ENCODE measurements around the gene DLX3.

The DLX3 gene

DNA sequence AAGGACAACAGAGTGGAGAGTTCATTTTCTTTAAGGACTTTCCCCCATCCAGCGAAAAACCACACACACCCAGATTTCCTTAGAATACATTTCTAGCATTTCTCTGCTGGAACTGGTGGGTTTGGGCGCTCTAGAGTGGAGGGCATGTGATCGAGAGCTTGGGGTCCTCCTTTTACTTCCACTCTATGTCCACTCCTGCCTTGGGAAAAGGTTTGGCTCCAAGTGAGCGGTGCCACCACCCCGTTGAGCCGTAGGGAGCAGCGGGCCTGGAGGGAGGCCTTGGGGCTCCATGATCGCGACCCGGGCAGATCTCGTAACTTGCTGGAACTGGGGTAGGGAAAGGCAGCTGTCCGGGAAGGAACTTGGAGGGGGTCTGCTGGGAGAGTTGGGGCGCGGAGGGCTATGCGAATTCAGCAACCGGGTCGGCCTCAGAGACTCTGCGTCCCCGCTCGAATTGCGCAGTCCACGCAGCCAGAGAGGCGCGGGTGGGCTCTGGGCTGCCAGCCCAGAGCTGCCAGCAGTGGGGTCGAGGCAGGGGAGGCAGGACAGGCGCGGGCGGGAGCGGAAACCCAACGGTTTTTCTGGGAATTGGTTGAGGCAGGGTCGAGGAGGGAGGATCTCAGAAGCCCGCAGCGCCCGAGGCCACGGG is 23.7 kb downstream of the DLX3 start:
- DNase-seq: no peak

DNA sequence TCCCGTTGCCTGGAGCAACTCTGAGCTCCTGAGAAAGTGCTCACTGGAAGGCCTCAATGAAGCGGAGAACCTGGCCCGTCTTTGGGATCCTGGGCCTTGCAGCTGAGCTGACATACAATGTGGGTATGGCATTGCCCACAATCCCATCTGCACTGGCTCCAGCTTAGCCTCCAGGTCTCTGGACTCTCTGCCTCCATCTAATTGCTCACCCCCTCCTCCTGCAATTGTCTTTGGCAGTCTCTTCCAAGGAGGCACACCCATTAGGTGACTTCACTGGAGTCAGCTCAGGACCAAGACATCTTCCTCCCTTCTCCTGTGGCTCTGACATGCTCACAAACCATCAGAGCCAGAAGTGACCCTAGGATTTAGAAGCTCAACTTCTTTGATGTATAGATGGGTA is 24.5 kb downstream of the DLX3 start:
- DNase-seq: no peak

DNA sequence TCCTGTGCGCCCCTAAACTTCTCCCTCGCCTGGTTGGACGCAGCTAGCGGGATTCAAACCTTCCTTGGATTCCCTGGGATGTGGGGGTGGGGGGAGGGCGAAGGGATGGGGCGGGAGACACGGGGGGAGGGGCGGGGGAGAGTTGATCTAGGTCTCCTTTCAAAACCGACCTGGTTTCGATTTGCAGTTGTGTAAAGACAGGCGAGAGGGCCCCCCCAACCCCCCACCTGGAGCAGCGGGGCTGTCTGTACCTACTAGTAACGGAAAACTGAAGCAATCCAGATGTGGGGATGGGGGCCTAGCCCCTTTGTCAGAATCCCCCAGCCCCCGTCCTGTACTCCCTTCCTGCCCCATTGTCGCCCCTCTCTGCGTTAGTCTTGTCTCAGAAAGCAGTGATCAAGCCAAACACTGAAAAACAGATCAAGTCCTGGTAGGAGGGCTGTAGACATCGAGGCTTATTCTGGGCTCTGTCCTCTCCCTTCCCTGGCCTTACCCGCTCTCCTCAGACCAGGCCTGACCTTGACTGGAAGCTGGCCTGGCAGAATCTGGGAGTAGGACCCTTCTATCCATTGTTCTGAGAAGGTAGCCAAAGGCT is 25.1 kb downstream of the DLX3 start:
- DNase-seq: no peak

DNA sequence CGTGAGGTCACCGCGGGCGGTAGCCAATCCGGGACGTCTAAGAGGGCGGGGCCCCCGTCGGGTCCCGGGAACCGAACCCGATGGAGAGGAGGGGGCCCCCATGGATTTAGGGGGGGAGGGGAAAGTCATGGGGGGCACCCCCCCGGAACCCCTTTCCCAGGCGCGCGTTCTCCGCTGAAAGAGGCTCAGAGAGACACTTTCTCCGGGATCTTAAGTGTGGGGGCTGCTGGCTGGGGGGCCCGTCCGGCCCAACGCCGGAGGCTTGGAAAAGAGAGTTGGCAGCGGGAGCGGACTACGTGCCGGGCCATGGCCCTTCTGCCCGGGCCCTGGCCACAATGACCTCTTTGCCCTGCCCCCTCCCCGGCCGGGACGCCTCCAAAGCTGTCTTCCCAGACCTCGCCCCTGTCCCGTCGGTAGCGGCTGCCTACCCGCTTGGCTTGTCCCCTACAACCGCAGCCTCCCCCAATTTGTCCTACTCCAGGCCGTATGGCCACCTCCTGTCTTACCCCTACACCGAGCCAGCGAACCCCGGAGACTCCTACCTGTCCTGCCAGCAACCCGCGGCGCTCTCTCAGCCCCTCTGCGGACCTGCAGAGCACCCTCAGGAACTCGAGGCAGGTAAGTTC is 25.8 kb downstream of the DLX3 start, which contains the start of gene DLX4:
Gene DLX4, plus strand, starts transcription at position 57 of the 626 bp plus-strand sequence. Its CDS starts 279 bp downstream, at position 336.
- DNase-seq: no peak

DNA sequence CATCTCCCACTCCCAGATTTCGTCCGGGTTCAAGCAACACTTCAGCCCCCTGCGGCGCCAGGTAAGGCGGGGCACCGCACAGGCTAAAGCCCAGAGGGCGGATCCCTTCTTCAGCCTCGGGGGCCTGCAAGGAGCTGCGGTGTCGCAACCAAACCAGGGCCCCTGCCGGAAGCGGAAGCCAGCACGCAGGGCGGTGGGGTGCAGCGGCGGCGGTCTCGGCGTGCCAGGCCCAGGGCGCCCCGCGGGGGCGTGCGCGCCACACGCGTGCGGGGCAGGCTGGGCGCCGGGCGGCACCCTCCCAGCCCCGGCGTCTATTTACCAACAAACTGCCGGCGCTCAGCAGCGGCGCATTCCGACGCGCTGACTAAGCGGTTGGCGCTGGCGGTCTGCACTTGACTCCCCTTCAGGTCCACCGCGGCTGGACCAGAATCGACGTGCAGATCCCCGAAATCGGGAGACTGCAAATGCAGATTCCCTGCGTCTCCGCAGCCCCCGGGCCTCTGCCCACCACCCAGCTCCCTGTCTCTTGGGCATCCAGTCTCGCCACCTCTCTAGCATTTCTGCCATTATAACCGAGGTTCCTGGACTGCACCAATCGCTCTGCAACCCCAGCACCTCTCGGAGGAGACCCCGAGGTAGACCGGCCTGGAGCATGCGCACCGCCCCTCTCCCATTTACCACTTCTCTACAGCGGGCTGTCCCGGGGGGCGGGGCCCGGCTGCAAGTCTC is 26.5 kb downstream of the DLX3 start:
- DNase-seq: peak; percentile 51

DNA sequence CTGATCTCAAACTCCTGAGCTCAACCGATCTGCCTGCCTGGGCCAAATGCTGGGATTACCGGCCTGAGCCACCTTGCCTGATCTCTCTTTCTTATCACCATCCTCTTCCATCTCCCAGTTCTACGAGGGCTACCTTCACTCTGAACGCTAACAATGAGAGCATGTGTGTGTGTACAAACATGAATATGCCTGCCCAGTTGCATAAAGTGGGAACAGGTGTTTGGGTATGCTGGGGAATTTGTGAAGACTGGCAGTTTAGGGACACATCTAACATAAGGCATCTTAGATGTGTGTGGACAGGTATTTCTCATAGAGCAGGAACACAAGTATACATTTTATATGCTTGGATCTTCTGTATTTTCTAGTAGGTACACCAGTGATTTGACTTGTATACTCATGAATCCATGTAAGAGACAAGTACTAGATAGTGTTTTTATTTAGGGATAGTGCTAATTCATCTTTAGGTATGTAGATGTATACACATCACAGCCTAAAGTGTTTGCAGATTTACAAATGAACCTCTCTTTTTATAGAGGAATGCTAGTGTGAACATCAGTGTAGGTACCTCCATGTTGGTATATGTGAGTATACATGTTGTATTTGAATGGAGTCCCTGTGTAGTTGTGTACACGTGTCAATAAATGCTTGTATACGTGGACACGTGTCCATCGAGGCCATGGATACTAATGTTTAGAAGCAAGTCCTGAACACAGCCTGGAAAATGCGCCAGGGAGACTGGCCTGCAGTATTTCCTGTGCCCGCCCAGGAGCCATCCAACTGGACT is 27.2 kb downstream of the DLX3 start:
- no peak for DNase-seq

DNA sequence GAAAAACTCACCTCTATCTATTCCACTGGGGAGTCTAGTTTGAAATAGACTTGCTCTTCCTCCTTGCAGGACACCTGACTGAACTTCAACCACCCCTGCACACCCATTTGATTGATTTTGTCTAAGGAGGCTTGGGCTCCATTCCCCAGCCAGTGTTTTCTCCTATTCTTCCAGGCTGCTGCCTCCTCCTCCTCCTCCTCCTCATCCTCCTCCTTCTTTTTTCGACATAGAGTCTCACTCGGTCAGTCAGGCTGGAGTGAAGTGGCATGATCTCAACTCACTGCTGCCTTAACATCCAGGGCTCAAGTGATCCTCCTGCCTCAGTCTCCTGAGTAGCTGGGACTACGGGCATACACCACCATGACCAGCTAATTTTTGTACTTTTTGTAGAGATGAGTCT is 27.8 kb downstream of the DLX3 start:
- DNase-seq: no peak

DNA sequence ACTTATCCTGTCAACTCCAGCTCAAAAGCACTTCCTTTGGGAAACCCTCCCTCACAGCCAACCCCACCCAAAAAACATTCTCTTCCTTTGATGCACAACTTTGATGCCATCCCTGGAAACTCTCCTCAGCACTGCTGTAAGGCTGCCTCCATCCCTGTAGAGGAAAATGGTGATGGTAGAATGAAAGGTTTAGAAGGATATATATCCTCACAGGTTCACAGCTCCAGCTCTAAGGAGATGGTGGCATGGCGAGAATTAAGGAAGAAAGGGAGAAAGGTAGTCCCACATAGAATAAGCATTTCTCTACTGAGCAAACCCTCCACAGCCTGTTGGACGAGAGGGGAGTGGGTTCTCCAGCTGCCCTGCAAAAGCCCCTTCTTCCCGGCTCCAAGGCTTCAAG is 28.3 kb downstream of the DLX3 start:
- DNase-seq: no peak

DNA sequence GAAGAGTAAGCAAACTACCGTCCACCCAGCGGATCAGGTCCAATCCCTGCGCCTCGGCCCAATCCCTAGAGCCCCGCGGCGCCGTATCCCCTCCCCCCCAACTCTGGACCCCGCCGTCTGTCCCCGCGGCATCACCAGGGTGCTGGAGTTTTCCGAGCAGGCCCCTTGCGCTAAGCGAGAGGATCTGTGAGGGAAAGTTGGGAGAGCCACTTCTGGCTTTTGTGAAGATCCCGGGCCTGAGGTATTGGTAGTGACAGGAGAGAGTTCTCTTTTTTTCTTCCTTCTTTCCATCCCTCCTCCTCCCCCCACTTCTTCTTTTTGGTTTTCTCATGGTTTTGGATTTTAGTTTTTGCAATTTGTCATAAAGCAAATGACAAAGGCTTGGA is 29.5 kb downstream of the DLX3 start:
- DNase-seq: no peak

DNA sequence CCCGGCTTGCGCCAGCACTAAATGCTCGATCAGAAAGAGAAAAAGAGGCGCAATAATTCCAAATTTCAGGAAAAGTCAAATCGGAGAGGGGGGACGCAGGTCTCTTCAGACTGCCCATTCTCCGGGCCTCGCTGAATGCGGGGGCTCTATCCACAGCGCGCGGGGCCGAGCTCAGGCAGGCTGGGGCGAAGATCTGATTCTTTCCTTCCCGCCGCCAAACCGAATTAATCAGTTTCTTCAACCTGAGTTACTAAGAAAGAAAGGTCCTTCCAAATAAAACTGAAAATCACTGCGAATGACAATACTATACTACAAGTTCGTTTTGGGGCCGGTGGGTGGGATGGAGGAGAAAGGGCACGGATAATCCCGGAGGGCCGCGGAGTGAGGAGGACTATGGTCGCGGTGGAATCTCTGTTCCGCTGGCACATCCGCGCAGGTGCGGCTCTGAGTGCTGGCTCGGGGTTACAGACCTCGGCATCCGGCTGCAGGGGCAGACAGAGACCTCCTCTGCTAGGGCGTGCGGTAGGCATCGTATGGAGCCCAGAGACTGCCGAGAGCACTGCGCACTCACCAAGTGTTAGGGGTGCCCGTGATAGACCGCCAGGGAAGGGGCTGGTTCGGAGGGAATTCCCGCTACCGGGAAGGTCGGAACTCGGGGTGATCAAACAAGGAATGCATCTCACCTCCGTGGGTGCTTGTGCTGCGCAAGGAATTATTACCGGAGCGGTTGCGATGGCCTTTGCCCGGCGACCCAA is 30.1 kb downstream of the DLX3 start:
- no peak for DNase-seq

DNA sequence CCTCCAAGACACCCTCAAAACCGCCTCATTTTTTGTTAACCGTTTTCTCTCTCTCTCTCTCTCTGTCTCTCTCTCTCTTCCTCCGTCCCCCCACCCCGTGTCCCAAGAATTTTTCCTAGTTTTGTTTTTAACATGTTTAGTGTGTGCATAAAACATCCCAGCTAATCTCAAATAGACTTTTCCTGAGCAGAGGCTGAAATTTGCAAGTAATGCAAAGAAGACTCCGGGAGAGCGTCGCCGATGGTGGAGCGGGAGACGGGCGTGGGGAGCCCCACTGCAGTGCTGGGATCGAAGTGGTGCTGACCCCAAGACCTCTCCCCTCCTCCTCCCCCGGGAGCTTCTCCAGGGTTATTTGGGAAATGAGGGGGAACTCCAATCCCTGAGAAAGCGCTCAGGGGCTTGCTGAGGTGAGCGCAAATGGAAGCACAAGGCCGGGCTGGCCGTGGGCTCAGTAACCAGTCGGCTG is 30.7 kb downstream of the DLX3 start:
- DNase-seq: no peak

DNA sequence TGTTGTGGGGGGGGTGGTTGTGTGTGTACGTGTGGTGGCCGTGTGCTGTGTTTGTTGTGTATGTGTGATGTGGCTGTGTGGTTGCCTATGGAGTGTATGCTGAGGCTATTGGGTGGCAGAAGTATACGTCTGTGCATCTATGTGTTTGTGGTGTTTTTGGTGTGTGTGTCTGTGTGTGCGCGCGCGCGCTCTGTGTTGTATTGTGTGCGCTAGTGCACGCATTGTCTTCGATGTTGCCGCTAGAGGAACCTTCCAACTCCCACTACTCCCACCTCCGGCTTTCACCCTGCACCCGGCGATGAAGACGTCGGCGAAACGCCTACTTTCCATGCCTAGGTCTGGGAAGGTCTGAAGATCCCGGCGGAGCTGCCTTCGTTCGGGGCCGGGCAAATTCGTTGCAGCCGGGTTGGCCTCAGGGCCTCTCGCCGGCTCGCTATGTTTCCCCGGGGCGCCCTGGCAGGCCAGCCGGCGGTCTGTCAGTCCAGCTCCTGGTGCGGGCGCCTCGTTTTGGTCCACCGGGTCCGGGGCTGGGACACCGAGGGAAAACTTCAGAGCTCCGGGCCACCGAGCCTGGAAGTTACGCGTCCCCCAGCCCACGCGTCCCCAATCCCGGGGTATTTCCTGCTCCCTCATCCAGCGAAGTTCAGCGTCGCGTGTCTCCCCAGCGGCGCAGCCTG is 31.3 kb downstream of the DLX3 start:
- no peak for DNase-seq

DNA sequence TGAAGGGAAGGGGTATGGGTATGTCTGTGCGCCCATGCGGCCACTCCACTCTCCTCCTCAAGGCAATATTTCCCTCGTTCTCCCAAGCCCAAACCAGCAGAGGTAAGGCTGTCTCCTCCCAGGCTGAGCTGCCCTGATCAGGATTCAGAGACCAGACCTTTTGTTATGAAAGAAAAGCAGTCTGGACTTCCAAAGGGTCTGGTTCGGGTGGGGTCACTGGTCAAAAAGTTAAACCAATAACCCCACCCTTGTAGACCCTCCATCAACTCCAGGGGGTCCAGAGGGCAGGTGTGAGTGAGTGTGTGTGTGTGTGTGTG is 31.8 kb downstream of the DLX3 start:
- no peak for DNase-seq

DNA sequence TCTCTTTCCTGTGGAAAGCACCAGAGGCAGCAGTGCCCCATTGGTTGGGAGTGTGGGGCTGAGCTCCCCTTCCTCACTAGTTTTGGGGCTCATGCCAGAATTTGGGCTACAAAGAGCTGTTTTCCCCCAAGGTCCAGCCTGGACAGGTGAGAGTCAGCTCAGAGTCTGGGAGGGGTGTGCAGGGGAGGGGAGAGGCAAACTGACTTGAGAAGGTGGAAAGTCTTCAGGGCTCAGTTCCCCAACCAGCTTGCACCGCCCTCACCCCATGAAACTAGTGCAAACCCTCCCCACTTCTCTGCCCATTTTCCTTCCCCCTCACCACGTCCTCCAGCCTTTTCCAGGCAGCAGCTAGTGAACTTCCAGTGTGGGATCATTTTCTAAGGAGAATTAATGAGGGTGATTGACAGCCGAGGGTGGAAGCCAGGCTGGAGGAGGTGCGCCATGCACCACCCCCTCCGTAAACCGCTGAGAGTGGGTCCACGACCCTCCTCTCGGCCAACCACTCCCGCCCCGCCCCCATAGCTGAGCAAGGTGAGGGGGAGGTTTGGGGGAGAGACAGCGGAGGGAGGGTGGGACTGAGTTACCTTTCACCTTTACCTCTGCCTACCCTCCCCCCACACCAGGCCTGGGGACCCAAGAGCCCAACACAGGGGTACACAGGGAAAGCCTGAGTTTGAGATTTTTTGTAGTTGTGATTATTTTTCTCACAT is 32.3 kb downstream of the DLX3 start:
- DNase-seq: no peak

DNA sequence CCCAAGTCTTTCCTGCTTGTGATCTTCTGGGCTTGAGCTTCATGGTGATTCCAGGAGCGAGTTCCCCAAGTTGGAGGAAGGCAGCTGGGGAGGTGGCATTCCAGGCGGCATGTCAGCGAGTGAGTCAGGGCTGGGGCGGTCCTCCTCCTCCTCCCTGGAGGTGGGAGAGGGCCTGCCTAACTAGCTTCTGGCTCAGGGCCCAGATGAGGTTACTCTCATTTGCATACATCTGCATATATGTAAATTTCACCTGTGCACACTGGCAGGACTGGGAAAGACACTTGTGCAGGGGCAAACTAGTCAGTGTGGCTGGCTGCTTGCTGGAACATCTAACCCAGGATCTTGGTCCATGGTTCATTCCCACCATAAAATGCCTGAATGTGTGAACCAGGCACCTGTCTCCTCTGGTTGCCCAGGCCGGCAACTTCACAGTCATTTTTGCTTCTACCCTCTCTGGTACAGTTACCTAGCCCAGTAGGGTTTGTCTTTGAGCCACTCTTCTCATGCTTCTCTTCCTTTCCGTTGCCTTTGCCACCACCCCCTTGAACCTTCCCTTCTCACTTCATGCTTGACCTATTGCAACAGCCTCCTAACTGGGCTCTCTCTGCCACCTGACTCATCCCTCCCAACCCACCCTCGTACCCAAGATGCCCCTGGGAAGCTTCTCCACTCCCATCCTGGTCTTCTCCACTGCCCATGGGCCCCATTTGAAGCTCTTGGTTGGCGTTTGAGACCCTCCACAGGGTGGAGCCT is 35.7 kb downstream of the DLX3 start:
- DNase-seq: no peak

DNA sequence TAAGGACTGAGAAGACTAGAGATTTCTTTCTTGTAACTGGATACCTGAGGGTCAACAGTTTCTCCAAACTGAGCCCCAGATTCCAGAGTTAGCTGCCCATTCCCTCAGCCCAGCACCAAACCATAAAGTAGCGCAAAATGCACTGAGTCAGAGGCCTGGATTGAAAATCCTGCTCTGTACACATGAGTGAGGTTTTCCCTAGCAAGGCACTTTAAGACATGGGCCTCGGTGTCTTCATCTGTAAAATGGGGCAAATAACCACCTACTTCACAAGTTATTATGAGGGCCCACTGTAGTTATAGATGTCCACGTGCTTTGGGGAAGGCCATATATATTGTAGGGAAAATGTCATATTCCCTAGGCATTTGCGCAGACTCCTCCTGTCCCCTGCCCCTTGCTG is 36.3 kb downstream of the DLX3 start:
- DNase-seq: no peak

DNA sequence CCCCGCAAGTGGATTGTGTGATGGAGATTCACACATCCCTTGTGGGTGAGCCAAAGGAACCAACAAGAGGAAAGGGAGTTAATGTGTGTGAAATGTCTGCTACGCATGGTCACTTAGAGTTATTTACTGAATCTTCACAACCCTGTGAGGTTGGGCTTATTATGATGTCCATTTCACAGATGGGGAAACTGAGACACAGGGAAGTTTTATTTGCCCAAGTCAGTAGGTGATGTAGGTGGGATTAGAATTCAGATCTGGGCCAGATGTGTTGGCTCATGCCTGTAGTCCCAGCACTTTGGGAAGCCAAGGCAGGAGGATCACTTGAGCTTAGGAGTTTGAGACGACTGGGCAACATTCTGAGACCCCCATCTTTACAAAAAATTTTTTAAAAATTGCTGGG is 37.7 kb downstream of the DLX3 start:
- DNase-seq: no peak

DNA sequence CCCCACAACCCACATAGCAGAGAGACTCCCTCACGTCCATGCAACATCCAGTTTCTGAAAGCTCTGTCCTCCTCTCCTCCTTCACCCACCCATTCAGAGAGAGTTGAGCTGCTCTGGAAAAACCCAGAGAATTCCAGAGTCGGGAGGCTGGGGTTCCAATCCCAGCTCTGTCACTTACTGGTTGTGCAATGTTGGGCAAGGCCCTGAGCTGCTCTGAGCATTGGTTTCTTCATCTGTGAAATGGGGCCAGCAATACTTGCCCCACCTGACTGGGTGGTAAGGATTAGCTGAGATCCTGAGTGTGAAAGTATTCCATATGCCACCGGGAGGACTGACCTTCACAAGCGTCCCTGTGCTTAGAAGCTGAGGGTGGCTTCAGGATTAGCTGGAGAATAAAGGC is 38.2 kb downstream of the DLX3 start:
- no peak for DNase-seq

DNA sequence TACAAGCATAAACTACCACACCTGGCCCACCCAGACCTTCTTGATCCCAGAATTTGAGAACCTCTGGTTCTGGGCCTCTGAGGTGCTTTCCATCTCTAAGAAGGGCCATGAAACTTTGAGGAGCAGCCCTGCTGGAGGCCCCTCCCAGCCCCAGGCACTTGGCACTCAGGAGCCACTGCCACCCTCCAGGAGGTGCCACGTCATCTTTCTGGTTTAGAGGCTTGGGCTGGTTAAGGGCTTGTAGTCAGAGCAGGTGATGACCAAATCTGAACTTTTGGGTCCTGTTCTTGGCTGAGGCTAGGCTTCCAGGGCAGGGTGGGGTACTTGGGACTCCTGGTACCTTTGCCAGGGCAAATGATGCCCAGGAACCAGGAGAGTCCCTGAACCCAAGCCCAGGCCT is 39.9 kb downstream of the DLX3 start:
- no peak for DNase-seq

DNA sequence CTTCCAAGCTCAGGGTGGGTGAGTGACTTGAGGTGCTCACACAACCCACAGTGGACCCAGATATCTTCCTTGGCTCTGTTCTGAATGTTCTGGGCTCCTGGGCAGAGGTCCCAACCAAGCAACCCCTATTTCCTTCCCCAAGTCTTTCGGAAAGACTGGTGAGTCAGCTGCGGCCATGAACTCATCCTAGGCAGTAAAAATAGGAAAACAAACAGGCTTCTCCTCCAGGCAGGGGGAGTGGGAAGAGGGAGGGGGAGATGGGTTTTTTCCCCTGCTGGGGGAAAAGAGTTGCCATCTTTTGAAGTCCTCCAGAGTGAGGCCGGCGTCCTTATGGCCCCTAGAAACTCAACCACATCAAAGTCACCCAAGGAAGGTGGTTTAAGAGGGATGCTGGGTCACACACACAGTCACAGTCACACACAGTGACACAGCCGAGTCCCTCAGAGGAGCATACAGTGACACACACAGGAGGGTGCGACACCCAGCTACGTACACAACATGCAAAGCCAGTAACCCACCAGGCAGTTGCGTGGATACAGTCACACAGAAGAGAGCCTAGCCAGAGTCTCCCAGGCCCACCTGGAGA is 42.0 kb downstream of the DLX3 start:
- no peak for DNase-seq
